SU-DHL-6 (cell line): ENCODE results near the gene PHACTR1.

Source experiments
- CTCF ChIP-seq: fragments of 200-600 bp; sonication (generic); IDR thresholded peaks from one replicate; pipeline ENCODE4 v1.5.1; 2017; ENCODE audit warnings: antibody characterized with exemption, mild to moderate bottlenecking, low read length, moderate library complexity; ENCODE audit not compliant: insufficient read depth, poor library complexity, severe bottlenecking
- EZH2phosphoT487 ChIP-seq: fragments of 200-600 bp; sonication (generic), shearing (Covaris generic); conservative IDR thresholded peaks from 2 replicates; pipeline ENCODE4 v1.6.1; 2018; ENCODE audit warnings: mild to moderate bottlenecking, antibody characterized with exemption, low read length, moderate library complexity, mixed read lengths

DNA sequence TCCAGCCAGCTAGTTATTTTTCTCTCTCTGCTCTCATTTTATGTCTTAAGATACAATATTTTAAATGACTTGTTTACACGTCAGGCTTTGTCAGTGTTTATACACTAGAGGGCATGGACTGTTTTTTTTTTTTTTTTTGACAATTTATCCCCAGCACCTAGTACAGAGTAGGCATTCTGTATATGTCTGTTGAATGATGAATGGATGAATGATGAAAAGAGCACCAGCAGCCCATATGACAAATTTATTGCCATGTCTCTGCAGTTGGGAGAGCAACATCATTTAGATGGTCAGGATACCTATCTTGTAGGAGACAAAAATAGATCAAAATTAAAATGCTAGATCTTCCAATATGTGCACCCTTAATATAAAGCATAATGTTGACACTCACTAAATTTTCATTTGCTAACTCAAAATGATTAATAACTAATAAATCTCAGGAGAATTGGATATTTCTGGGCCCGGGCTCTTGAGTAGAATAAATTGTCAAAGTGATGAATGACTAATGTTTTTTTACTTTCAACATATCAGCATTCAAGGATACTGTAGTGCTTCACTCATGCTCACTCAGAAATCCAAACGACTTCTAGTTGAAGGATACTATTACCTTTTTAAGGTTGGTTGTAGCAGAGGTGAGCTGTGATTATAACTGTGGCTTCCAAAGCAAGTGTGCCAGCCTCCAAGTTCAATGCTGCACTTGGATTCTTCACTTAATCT is 200.0 kb downstream of the PHACTR1 start:
- TF ChIP-seq CTCF (no peak), EZH2phosphoT487 (no peak)
